GM18867 (cell line): Measurements from ENCODE around the gene FH.

Source experiments
- ATAC-seq: cut with Tn5 transposase; IDR thresholded peaks from one replicate; pipeline ENCODE4 v1.9.1; 2021; ENCODE audit warnings: mild to moderate bottlenecking, moderate library complexity; ENCODE audit not compliant: unreplicated experiment

Gene FH

DNA sequence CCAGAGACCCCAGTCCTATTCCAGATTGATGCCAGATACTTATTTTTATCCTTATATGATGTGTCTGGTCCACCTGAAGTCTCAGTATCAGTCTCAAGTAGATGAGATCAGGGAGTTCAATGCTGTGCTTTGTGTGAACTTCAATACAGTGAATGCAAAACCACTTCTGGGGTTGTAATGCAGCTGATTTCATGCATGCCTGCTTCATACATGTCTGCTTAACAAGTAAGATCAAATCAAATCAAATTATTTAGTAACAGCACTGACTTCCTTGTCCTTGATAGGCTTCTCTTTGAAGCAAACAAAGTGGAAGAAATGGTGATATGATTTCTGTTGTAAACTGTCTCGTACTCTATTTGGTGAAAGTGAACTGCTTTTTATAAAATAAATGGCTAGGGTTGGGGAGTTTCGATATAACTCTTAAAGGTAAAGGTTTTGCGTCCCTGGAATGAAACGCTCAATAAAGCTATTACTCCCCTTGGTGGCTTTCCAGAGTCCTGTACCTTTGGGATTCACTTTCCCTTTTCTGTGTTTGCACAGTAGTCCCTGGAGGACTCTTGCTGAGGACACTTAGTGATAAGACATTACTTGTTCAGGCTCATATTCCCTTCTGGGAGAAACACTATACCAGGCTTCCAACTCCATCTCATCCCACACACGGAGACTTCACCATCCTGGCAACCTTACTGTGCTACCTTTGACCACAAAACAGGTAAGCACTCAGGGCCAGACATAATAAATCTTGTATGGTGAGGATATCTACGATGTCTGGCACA is 59.3 kb downstream of the FH start:
- ATAC-seq: no peak

GRCh38 chr1:241459186-241459802 is 60.3 kb downstream of the FH start:
- ATAC-seq: no peak

DNA sequence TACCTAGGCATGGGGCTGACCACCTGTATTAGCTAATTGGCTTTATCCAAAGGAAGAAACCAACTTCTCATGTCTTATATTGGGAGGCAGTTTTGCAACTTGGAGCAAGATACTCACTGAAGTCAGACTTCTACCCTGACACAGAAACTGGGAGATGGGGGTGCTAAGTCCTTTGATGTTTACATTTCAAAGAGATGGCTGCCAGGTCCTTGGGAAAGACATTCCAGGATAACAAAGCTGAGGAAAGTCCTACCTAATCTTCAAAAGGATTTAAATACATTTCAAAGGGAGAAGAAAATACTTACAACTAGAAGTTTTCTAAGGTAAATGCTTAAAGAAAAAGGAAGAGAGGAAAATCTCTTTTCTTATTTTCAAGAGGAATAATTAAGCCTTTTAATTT is 62.1 kb downstream of the FH start:
- no peak for ATAC-seq

- no peak for ATAC-seq
Observed at GRCh38 chr1:241456743-241457142, 62.8 kb downstream of the FH start.

- ATAC-seq: no peak
Observed at GRCh38 chr1:241453732-241454131, 65.8 kb downstream of the FH start.

DNA sequence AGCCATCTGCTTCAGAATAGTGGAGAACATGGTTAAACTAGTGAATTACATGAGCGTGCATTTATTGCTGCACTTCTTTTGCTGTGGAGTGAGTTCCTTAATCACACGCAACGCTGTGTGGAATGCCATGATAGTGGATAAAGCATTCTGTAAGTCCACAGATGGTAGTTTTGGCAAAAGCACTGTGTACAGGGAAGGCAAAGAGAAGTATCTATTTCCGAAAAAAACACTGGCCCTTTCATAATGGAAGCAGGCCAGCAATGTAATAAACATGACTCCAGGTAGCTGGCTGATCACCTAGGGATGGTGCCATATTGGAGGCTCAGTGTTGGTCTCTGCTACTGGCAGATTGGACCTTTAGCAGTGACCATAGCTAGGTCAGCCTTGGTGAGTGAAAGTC is 67.6 kb downstream of the FH start:
- ATAC-seq: no peak
